K562 (cell line): ENCODE results near the gene COX6B1. TPM values are rescaled to one million over a fixed set of nuclear protein-coding genes. Genes with fewer than 3 reads are reported as not detected.

Experiments
- DMBX1 ChIP-seq: fragments of 250-450 bp; sonication (Bioruptor Pico); IDR thresholded peaks from 2 replicates; pipeline ENCODE4 v1.8.0; 2022; ENCODE audit warnings: inconsistent platforms, mild to moderate bottlenecking, moderate library complexity, borderline replicate concordance
- E4F1 ChIP-seq: fragments of 250-450 bp; sonication (Bioruptor Pico); IDR thresholded peaks from 2 replicates; pipeline ENCODE4 v1.5.0; 2021; ENCODE audit warnings: mild to moderate bottlenecking, borderline replicate concordance
- FOXP1 ChIP-seq: sonication (generic); formaldehyde crosslinking; IDR thresholded peaks from 2 replicates; pipeline ENCODE4 v1.8.0; 2022; ENCODE audit warnings: mild to moderate bottlenecking, missing genetic modification reagents
- HDAC3 ChIP-seq: fragments of 450-650 bp; IDR thresholded peaks from 2 replicates; pipeline ENCODE4 v1.6.1; 2018; ENCODE audit warnings: borderline replicate concordance, mild to moderate bottlenecking, moderate library complexity; ENCODE audit not compliant: partially characterized antibody
- HNRNPL ChIP-seq: fragments of 200-400 bp; formaldehyde crosslinking; IDR thresholded peaks from 2 replicates; pipeline ENCODE4 v1.6.1; 2017; ENCODE audit warnings: low read depth, mild to moderate bottlenecking, low read length
- JUND ChIP-seq, 2 experiments: IDR thresholded peaks; 2 replicates in 1 of 2; 3 replicates in 1 of 2; pipeline ENCODE4 v1.6.1; 2011; ENCODE audit warnings: borderline replicate concordance in 2 of 2, low read depth in 2 of 2, low read length in 2 of 2, improper control_type of control experiment in 1 of 2, missing biosample characterization in 1 of 2, missing genetic modification characterization in 1 of 2, missing genetic modification reagents in 1 of 2
- MBD2 ChIP-seq: sonication (generic); IDR thresholded peaks from 2 replicates; pipeline ENCODE4 v1.6.1; 2016; ENCODE audit warnings: low read depth, borderline replicate concordance
- NBN ChIP-seq: fragments of 450-650 bp; IDR thresholded peaks from 2 replicates; pipeline ENCODE4 v1.6.1; 2016; ENCODE audit warnings: low read depth, mild to moderate bottlenecking
- NR2C2 ChIP-seq, 2 experiments: fragments of 200-800 bp in 1 of 2; sonication (Bioruptor generic) in 1 of 2; sonication (generic) in 1 of 2; formaldehyde crosslinking in 1 of 2; IDR thresholded peaks; 2 replicates each; pipeline versions ENCODE4 v1.6.1 to v1.8.0; 2016 to 2022; ENCODE audit warnings: mild to moderate bottlenecking in 1 of 2, missing compliant biosample characterization in 1 of 2, missing genetic modification characterization in 1 of 2, missing genetic modification reagents in 1 of 2
- RBFOX2 ChIP-seq: fragments of 200-400 bp; formaldehyde crosslinking; IDR thresholded peaks from 2 replicates; pipeline ENCODE4 v1.6.1; 2017; ENCODE audit warnings: low read depth, mild to moderate bottlenecking, low read length, moderate library complexity
- RBM25 ChIP-seq: fragments of 200-400 bp; formaldehyde crosslinking; IDR thresholded peaks from 2 replicates; pipeline ENCODE4 v1.6.1; 2018; ENCODE audit warnings: low read length, low read depth, moderate library complexity; ENCODE audit not compliant: severe bottlenecking
- SOX6 ChIP-seq: fragments of 450-650 bp; IDR thresholded peaks from 2 replicates; pipeline ENCODE4 v1.6.1; 2014; ENCODE audit warnings: mild to moderate bottlenecking
- SP1 ChIP-seq: sonication (generic); formaldehyde crosslinking; IDR thresholded peaks from 2 replicates; pipeline ENCODE4 v1.8.1; 2022; ENCODE audit warnings: mild to moderate bottlenecking, missing genetic modification reagents
- TRIM24 ChIP-seq, 2 experiments: fragments of 450-650 bp; IDR thresholded peaks; 2 replicates each; pipeline ENCODE4 v1.6.1; 2016
- TSC22D4 ChIP-seq: fragments of 450-650 bp; IDR thresholded peaks from 2 replicates; pipeline ENCODE4 v1.6.1; 2016; ENCODE audit warnings: missing genetic modification characterization, missing biosample characterization, control low read depth
- ZC3H8 ChIP-seq: fragments of 450-650 bp; IDR thresholded peaks from 2 replicates; pipeline ENCODE4 v1.6.1; 2017
- ZKSCAN8 ChIP-seq: fragments of 200-800 bp; sonication (Bioruptor generic); IDR thresholded peaks from 2 replicates; pipeline ENCODE4 v1.6.1; 2016; ENCODE audit warnings: missing genetic modification characterization, missing compliant biosample characterization
- ZNF311 ChIP-seq: fragments of 250-450 bp; sonication (Bioruptor Pico); IDR thresholded peaks from 2 replicates; pipeline ENCODE4 v1.4.0; 2020; ENCODE audit warnings: mild to moderate bottlenecking, moderate library complexity
- polyA plus RNA-seq, 8 experiments: library from polyadenylated mRNA; depleted of rRNA in 4 of 8; stranded (reverse) in 5 of 8; unstranded in 3 of 8; fragments of >200 nt; fragmentation: Nextera tagmentation in 2 of 8; fragmentation: Illumina TruSeq in 1 of 8; extraction: Ambion mirVana in 2 of 8; extraction: Trizol in 1 of 8; gene quantifications; 2 replicates each; pipeline versions ENCODE4 v1.2.1 to v1.2.3, GENCODE V29; 2011 to 2014; ENCODE audit warnings: inconsistent platforms in 1 of 8, missing spikeins in 1 of 8
- total RNA-seq, 7 experiments: library from RNA; depleted of rRNA in 6 of 7; stranded (reverse); fragments of >200 nt in 6 of 7; fragmentation: Illumina TruSeq in 2 of 7; extraction: Trizol in 2 of 7; gene quantifications; 2 replicates each; pipeline versions ENCODE4 v1.2.1 to v1.2.3, GENCODE V29; 2011 to 2021; ENCODE audit warnings: low replicate concordance in 1 of 7
- TF ChIP-seq, protein P1 (sequence below): fragments of 250-450 bp; sonication (Bioruptor Pico); IDR thresholded peaks from 2 replicates; pipeline ENCODE4 v1.4.0; 2020; ENCODE audit warnings: mild to moderate bottlenecking, moderate library complexity, borderline replicate concordance

The COX6B1 gene
- total and polyA plus RNA-seq, 9 of the 15 experiments (the other 6 are each of a cell fraction or from before 2014, with no cell fraction given): 777 to 2,393 (median 1,219) TPM

DNA sequence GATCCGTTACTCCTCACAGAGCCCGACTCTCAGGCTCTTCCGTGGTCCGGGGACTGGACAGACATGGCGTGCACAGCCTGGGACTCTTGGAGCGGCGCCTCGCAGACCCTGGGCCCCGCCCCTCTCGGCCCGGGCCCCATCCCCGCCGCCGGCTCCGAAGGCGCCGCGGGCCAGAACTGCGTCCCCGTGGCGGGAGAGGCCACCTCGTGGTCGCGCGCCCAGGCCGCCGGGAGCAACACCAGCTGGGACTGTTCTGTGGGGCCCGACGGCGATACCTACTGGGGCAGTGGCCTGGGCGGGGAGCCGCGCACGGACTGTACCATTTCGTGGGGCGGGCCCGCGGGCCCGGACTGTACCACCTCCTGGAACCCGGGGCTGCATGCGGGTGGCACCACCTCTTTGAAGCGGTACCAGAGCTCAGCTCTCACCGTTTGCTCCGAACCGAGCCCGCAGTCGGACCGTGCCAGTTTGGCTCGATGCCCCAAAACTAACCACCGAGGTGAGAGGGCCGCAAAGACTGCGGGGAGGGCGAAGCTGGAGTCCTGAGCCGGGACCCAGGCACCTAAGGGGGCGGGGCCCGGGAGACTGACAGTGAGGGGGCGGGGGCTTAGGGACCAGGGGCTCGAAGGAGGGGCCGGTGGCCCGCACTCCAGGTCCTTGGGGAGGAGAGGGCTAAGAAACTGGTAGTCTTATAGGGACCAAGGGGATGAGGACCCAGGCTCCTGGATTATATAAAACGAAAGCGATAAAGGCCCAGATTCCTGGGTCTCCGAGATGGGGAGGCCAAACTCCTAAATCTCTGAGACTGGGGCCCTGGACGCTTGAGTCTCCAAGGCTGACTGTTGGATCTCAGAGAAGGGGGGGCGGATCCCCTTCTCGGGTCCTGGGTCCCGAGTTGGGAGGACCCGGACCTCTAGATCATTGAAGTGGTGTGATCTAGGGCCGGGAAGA lies 4.6 kb upstream of the COX6B1 start (continued):
- TF ChIP-seq E4F1 (CRISPR knock-in tag) (no peak), ZKSCAN8 (CRISPR knock-in tag) (no peak), FOXP1 (peak; percentile 99), SOX6 (peak; percentile 46; the same call in 1 of the 2 replicates), MBD2 (peak; percentile 97), SP1 (peak; percentile 98), RBFOX2 (peak; percentile 98), ZNF311 (CRISPR knock-in tag) (0 out of 2 replicates have a peak, but pooled peaks have one; percentile 63), NBN (peak; percentile 88; the same call in 1 of the 2 replicates), HNRNPL (peak; percentile 91), JUND (IDR thresholded peaks at IDR 0.05; ENCODE audit: borderline replicate concordance, low read depth, low read length) (peak; percentile 99), JUND (tag; IDR thresholded peaks at IDR 0.05; ENCODE audit: borderline replicate concordance, low read depth, low read length) (no peak), TSC22D4 (tag) (no peak), NR2C2 (CRISPR knock-in tag; IDR thresholded peaks at IDR 0.05) (peak; percentile 84), NR2C2 (tag; IDR thresholded peaks at IDR 0.05) (no peak), HDAC3 (no peak), TRIM24 (IDR thresholded peaks at IDR 0.05) (peak in 1 of 2 experiments; percentile 61; a peak in 1 of 4 replicates), RBM25 (no peak), ZC3H8 (no peak), DMBX1 (CRISPR knock-in tag) (peak; percentile 88)
- TF ChIP-seq, protein P1, sequence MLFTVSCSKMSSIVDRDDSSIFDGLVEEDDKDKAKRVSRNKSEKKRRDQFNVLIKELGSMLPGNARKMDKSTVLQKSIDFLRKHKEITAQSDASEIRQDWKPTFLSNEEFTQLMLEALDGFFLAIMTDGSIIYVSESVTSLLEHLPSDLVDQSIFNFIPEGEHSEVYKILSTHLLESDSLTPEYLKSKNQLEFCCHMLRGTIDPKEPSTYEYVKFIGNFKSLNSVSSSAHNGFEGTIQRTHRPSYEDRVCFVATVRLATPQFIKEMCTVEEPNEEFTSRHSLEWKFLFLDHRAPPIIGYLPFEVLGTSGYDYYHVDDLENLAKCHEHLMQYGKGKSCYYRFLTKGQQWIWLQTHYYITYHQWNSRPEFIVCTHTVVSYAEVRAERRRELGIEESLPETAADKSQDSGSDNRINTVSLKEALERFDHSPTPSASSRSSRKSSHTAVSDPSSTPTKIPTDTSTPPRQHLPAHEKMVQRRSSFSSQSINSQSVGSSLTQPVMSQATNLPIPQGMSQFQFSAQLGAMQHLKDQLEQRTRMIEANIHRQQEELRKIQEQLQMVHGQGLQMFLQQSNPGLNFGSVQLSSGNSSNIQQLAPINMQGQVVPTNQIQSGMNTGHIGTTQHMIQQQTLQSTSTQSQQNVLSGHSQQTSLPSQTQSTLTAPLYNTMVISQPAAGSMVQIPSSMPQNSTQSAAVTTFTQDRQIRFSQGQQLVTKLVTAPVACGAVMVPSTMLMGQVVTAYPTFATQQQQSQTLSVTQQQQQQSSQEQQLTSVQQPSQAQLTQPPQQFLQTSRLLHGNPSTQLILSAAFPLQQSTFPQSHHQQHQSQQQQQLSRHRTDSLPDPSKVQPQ: no peak
